Ramos (cell line): ENCODE results near the gene KNDC1.
"Not testable (repeated sequence)": the region's sequence is repeated elsewhere in the genome, so short reads cannot be mapped to it uniquely, and the experiment has no call there.

Experiments used
- in situ Hi-C: fragments of 300-500 bp; cut with MboI; formaldehyde crosslinking; loops from one replicate; pipeline ENCODE4 v1.14.3; 2022; ENCODE audit warnings: low sequenced_read_pairs; ENCODE audit not compliant: unreplicated experiment

The KNDC1 gene

GRCh38 chr10:133251388-133252222, 91.6 kb downstream of the KNDC1 start:
- in situ Hi-C loops = no loop called here

DNA sequence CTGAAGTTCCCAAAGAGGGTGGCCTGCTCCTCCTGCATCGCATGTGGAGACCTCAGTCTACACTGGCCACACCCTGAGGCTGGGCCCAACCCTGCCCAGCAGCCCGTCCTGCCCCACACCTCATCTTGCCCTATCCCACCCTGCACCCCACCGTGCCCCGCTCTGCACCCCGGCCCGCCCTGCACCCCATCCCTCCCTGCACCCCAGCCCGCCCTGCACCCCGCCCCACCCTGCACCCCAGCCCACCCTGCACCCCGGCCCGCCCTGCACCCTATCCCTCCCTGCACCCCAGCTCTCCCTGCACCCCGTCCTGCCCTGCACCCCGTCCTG, 92.2 kb downstream of the KNDC1 start:
- in situ Hi-C loops = no loop called here

DNA sequence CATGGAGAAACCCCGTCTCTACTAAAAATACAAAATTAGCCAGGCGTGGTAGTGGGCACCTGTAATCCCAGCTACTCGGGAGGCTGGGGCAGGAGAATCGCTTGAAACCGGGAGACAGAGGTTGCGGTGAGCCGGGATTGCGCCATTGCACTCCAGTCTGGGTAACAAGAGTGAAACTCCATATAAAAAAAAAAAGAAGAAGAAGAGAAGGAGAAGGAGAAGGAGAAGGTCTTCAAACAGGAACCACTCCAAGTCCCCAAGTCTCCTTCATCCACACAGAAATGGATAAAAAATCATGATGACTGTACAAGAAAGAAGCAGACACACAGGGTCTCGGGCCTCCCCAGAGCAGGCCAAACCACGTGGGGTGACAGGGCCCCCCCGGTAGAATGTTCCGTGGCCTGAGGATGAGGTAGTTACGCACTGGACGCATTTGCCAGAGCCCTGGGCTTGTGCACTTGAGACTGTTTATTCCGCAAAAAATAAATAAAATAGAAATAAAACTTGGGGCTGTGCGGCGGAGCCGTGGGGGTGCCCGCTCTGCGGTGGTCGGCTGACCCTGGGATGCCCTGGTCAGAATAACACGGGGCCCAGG, 93.4 kb downstream of the KNDC1 start:
- in situ Hi-C loops = no loop called here

DNA sequence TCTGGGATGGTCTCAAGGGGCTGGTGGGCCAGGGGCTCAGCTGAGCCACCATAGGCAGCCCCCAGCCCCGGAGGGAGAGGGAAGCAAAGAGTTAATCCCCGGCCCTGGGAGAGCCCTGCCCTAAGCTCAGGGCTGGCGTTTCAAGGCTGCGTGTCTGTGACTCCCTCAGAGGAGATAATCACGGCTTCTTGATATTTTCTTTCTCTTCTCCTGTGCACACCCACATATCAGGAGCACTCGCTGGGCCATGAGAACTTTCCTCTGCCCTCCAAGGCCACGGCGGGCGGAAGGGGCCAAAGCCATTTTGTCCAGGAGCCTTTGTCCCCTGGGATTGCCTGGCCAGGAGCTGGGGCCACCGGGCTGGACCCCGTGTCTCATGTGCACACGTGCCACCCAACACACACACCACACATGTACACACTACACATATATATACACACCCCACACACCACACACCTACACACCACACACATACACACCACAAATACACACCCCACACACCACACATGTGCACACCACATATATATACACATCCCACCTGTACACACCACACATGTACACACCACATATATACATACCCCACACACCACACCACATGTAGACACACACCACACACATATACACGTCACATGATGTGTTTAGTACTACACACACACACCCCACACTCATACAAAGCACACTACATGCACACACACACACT, 94.6 kb downstream of the KNDC1 start:
- in situ Hi-C loops = no loop called here

DNA sequence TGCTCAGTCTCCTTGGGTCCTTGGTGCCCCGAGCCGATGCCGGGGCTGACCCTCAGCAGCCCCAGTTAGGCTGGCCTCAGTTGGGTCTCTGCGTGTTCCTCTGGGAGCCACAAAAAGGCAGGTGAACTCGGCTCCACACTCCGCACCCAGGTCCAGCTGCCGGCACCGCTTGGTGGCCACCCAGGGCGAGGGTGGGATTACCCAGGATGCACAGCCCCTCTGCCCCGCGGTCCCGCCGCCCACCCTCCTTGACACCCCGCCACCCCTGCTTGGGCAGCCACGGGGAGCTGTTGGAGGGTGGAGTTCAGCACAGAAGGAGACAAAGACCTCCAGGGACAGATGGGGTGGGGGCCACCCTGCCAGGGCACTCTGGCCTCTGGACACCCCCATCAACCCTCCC, 95.3 kb downstream of the KNDC1 start:
- in situ Hi-C loops = no loop called here

GRCh38 chr10:133257489-133258065, 97.6 kb downstream of the KNDC1 start:
- in situ Hi-C loops = no loop called here

GRCh38 chr10:133258066-133258817, 98.2 kb downstream of the KNDC1 start:
- in situ Hi-C loops = no loop called here

GRCh38 chr10:133258818-133259601, 99.0 kb downstream of the KNDC1 start:
- in situ Hi-C loops = no loop called here

GRCh38 chr10:133259602-133259989, 99.6 kb downstream of the KNDC1 start:
- in situ Hi-C loops = no loop called here

DNA sequence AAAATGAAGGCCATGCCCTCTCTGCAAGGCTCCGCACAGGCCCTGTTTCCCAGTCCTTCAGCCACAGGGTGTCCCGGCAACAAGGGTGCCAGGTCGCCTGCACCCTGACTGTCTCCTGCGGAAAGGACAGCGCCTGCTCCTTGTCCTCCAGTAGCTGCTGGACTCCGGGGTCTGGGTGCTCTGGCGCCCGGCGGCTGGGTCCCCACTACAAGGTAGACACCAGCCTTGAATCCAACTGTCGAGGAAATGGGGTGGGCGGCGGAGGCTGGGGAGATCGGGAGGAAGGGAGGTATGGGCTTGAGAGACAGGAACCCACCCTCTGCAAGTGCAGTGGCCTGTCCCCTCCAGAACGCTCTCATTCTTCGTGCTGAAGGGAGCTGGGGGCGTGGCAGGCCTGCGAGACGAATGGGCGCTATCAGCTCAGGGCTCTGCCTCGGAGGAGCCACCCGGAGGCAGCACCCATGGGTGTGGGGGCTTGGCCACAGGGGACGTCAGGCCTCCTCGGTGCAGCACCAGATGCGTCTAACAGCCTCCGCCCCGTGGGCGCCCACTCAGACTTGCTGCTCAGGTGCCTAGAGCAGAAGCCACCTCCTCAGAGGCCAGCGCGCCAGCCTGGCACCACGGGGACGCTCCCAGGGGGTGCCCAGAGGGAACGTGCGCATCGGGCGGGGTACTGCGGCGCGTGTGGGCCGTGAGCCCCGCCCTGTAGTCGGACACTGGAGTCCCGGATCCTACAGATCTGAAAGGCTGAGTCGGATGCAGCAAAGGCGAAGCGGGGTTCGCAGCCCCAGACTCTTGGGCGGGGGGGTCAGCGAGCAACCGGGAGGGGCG, 101.1 kb downstream of the KNDC1 start:
- in situ Hi-C loops = no loop called here

- in situ Hi-C loops = no loop called here
These were observed 101.8 kb downstream of the KNDC1 start for GRCh38 chr10:133261726-133262325.

GRCh38 chr10:133262696-133263095, 102.7 kb downstream of the KNDC1 start:
- in situ Hi-C loops = no loop called here

GRCh38 chr10:133263674-133264073, 103.7 kb downstream of the KNDC1 start:
- in situ Hi-C loops = no loop called here

GRCh38 chr10:133264461-133264860, 104.4 kb downstream of the KNDC1 start:
- in situ Hi-C loops = no loop called here

- in situ Hi-C loops = not testable (repeated sequence)
These were observed 105.0 kb downstream of the KNDC1 start for GRCh38 chr10:133265052-133265451.

- in situ Hi-C loops = no loop called here
These were observed 106.2 kb downstream of the KNDC1 start for GRCh38 chr10:133266056-133266795.

DNA sequence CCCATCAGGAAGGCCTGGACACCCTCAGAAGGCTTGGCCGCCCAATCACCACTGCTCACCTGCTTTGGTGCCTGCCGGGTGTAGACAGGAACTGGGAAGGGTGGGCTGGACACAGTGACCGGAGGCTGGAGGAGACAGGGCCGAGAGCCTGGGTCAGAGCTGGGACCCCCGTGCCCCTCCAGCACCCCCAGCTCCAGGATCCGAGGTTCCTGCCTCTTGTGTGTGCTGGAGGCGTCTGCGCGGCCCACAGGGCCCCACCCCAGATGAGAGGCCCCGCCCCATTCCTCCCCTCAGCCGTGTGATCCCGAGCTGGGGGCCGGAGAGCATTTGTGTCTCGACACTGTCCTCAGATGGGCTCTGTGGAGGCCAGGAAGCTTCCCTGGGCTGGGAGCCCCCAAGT, 107.3 kb downstream of the KNDC1 start:
- in situ Hi-C loops = no loop called here

- in situ Hi-C loops = no loop called here
These were observed 107.8 kb downstream of the KNDC1 start for GRCh38 chr10:133267829-133268228.
